SH-SY5Y (cell line): ENCODE measurements around the gene SNCAIP.

Experiments
- GATA2 ChIP-seq: IDR thresholded peaks from 2 replicates; pipeline ENCODE4 v1.6.1; 2011; ENCODE audit warnings: mild to moderate bottlenecking, low read depth, low read length
- GATA3 ChIP-seq: IDR thresholded peaks from 2 replicates; pipeline ENCODE4 v1.6.1; 2011; ENCODE audit warnings: low read depth, mild to moderate bottlenecking, low read length, moderate library complexity

- TF ChIP-seq GATA2 = no peak
- no peak for TF ChIP-seq GATA3
These were observed 159.7 kb downstream of the SNCAIP start for GRCh38 chr5:122471752-122472061.
